HTR-8/SVneo (cell line): ENCODE data around the gene TRMT2A.

Source experiments
- DNase-seq: peaks from one replicate; pipeline ENCODE4 v3.0.0; 2011; ENCODE audit warnings: low spot score, mixed read lengths; ENCODE audit not compliant: insufficient read length
- FAIRE-seq: peaks from 2 replicates; lab custom pipeline; 2011; peaks lifted over from hg19 to GRCh38; lab: Jason Lieb, UNC

The TRMT2A gene

GRCh38 chr22:20089226-20089976 lies 27.6 kb downstream of the TRMT2A start:
- FAIRE-seq, result no peak

GRCh38 chr22:20088263-20088648 lies 28.8 kb downstream of the TRMT2A start:
- no peak for FAIRE-seq
- no peak for DNase-seq

More at GRCh38 chr22:20089226-20089976, 27.6 kb downstream of the TRMT2A start:
- no peak for DNase-seq

- peak; percentile 57 for FAIRE-seq
- no peak for DNase-seq
These were observed 29.4 kb downstream of the TRMT2A start for GRCh38 chr22:20087319-20088262.

GRCh38 chr22:20086763-20087162 lies 30.3 kb downstream of the TRMT2A start:
- no peak for FAIRE-seq
- DNase-seq, result no peak

GRCh38 chr22:20086101-20086599 lies 30.9 kb downstream of the TRMT2A start:
- FAIRE-seq (no peak), DNase-seq (no peak)

GRCh38 chr22:20085651-20086050 lies 31.4 kb downstream of the TRMT2A start:
- FAIRE-seq (no peak), DNase-seq (no peak)

- no peak for FAIRE-seq
These were observed 32.2 kb downstream of the TRMT2A start for GRCh38 chr22:20084547-20085413.

GRCh38 chr22:20083891-20084546 lies 33.0 kb downstream of the TRMT2A start:
- FAIRE-seq (peak; percentile 48), DNase-seq (no peak)

More at GRCh38 chr22:20084547-20085413, 32.2 kb downstream of the TRMT2A start:
- DNase-seq, result no peak

GRCh38 chr22:20083157-20083890 lies 33.7 kb downstream of the TRMT2A start:
- DNase-seq (no peak), FAIRE-seq (no peak)

GRCh38 chr22:20080776-20081654 lies 36.0 kb downstream of the TRMT2A start:
- DNase-seq (peak; percentile 19), FAIRE-seq (no peak)

- FAIRE-seq, result no peak
These were observed 36.6 kb downstream of the TRMT2A start for GRCh38 chr22:20080445-20080775.

GRCh38 chr22:20079745-20080444 lies 37.1 kb downstream of the TRMT2A start, which contains the start of gene DGCR8:
DGCR8 (plus strand) TSS chr22:20080241; CDS start chr22:20085964, 5,723 bp downstream.
- FAIRE-seq, result peak; percentile 52

More at GRCh38 chr22:20080445-20080775, 36.6 kb downstream of the TRMT2A start:
- DNase-seq, result peak; percentile 47

GRCh38 chr22:20076627-20077172 lies 40.3 kb downstream of the TRMT2A start:
- DNase-seq (no peak), FAIRE-seq (no peak)

More at GRCh38 chr22:20079745-20080444, 37.1 kb downstream of the TRMT2A start, which contains the start of gene DGCR8:
- peak; percentile 94 for DNase-seq

- DNase-seq, result no peak
- no peak for FAIRE-seq
These were observed 45.5 kb downstream of the TRMT2A start for GRCh38 chr22:20071524-20071972.

GRCh38 chr22:20069331-20070042 lies 47.5 kb downstream of the TRMT2A start:
- DNase-seq (no peak), FAIRE-seq (no peak)

GRCh38 chr22:20068640-20069039 lies 48.4 kb downstream of the TRMT2A start:
- DNase-seq (no peak), FAIRE-seq (no peak)
